HG03432 (cell line): ENCODE measurements around the gene TMEM132A.

Experiments used
- ATAC-seq: cut with Tn5 transposase; IDR thresholded peaks from one replicate; pipeline ENCODE4 v1.9.1; 2021; ENCODE audit warnings: mild to moderate bottlenecking, moderate library complexity; ENCODE audit not compliant: unreplicated experiment

Gene TMEM132A

GRCh38 chr11:60984149-60984548 is 59.9 kb downstream of the TMEM132A start:
- ATAC-seq = no peak

GRCh38 chr11:60984636-60985035 is 60.4 kb downstream of the TMEM132A start:
- no peak for ATAC-seq

GRCh38 chr11:60985501-60985900 is 61.2 kb downstream of the TMEM132A start:
- no peak for ATAC-seq

- no peak for ATAC-seq
These were observed 62.0 kb downstream of the TMEM132A start for GRCh38 chr11:60985991-60986915.
